Transverse colon (tissue), 4 donors: ENCODE measurements around the gene CARD6.

Experiments used
- CTCF ChIP-seq, 5 experiments: fragments of 200-600 bp in 3 of 5; fragments of 450-650 bp in 2 of 5; sonication (generic) in 3 of 5; IDR thresholded peaks; 1 replicate in 2 of 5; 2 replicates in 3 of 5; pipeline ENCODE4 v1.5.1; 2016 to 2017; ENCODE audit warnings: antibody characterized with exemption in 5 of 5, inconsistent platforms in 3 of 5, mild to moderate bottlenecking in 2 of 5, moderate library complexity in 1 of 5
- POLR2AphosphoS5 ChIP-seq, 3 donors: sonication (generic); formaldehyde crosslinking; IDR thresholded peaks; one replicate each; pipeline ENCODE4 v1.6.1; 2016; ENCODE audit warnings: antibody characterized with exemption in 3 of 3

- TF ChIP-seq CTCF (IDR thresholded peaks at IDR 0.05) (no peak), POLR2AphosphoS5 (IDR thresholded peaks at IDR 0.05) (no peak)
These were observed 12.2 kb upstream of the CARD6 start for GRCh38 chr5:40828690-40829661.
